Keratinocyte (primary cell): ENCODE results near the gene BOLA3.

Source experiments
- CTCF ChIP-seq, 3 experiments: IDR thresholded peaks in 1 of 3; conservative IDR thresholded peaks in 1 of 3; optimal IDR thresholded peaks in 1 of 3; 2 replicates in 2 of 3; 3 replicates in 1 of 3; pipeline versions ENCODE3 to v1.5.1; 2011; ENCODE audit warnings: low read length in 3 of 3, mild to moderate bottlenecking in 3 of 3, moderate library complexity in 2 of 3, control low read depth in 1 of 3, inconsistent platforms in 1 of 3; ENCODE audit not compliant: insufficient read depth in 2 of 3; ENCODE audit errors: extremely low read depth in 1 of 3
- EZH2 ChIP-seq: IDR thresholded peaks from one replicate; pipeline ENCODE4 v1.6.1; 2012; ENCODE audit warnings: inconsistent platforms, mild to moderate bottlenecking, low read length, moderate library complexity

- TF ChIP-seq CTCF (optimal IDR thresholded peaks at IDR 0.05 in 1 of 3, IDR thresholded peaks at IDR 0.05 in 1 of 3, conservative IDR thresholded peaks at IDR 0.05 in 1 of 3; ENCODE audit: extremely low read depth in 1 of 3, insufficient read depth in 2 of 3, low read length in 3 of 3) (no peak), EZH2 (no peak)
These were observed 36.2 kb upstream of the BOLA3 start for GRCh38 chr2:74183878-74184277.
